GM18951 (cell line): ENCODE measurements around the gene PCNX1.

ENCODE experiments used
- POLR2A ChIP-seq: IDR thresholded peaks from 4 replicates; pipeline ENCODE4 v1.6.1; 2011; ENCODE audit warnings: mild to moderate bottlenecking; ENCODE audit not compliant: insufficient read length, insufficient read depth; ENCODE audit errors: extremely low read depth
- in situ Hi-C: fragments of 300-500 bp; cut with MboI; formaldehyde crosslinking; loops from one replicate; pipeline ENCODE4 v1.12.0; 2022; ENCODE audit warnings: low sequenced_read_pairs, mixed read lengths, inconsistent platforms; ENCODE audit not compliant: unreplicated experiment

The PCNX1 gene

DNA sequence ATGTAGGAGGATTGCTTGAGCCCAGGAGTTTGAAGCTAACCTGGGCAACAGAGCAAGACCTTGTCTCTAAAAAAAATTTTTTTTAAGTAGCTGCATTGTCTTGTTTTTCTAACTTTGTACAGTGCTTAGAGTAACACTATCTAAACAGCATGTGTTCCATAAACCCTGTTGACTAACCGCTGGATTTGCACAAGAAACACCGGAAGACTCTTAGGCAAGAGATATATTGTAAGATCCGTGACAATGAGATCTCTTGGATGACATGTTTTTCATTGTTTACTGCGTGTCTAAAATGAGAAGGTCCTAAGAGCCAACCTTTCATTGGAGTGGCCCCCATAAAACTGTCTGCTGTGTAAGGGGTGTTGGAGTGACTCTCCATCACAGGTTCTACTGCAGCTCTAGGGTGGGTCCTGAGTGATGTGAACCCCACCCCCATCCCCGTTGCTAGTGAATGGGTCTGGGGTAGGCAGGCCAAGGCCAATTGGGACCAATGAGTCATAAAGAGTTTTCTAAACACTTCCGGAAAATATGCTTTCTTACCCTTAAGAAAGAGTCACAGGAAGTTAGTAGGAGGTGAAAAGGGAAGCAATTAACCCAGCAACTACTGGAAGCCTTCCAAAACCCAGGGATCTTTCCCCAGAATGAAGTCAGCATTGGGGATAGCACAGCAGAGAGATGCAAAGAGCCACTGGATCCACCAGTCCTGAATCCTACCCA, 24.3 kb upstream of the PCNX1 start:
- in situ Hi-C loops: no loop called here
- TF ChIP-seq POLR2A: no peak

- TF ChIP-seq POLR2A: no peak
Observed at GRCh38 chr14:70884595-70885342, 22.5 kb upstream of the PCNX1 start.

DNA sequence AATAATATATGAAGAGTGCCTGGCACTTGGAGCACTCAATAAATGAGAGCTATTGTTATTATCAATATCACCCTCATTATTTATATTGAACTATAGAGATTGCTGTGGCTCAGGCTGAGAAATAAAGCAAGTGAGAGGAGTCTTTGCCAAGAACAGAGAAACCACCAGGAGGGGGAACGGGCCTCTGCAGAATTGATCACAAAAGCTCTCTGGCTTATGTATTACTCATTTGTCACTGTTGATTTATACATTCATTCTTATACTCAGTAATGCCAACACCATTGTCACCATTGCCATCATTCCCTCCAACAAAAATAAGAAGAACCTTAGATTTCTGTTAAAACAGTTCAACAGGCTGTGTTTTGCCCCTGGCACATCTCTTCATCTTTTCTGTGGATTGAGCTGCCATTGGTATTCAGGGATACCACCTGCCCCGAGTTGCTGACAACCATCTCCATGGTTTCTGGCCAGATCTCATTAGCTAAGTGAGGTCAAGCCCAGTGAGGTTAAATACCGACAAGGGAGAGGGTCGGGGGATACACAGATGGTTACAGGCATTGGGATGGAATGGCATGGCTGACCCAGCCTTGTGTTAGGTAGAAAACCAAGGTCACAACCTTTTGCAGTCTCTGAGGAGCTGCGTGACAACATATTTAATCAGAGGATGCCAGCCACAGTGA, 21.8 kb upstream of the PCNX1 start:
- no peak for TF ChIP-seq POLR2A
- in situ Hi-C loops: no loop called here

More at GRCh38 chr14:70884595-70885342, 22.5 kb upstream of the PCNX1 start:
- in situ Hi-C loops: no loop called here

DNA sequence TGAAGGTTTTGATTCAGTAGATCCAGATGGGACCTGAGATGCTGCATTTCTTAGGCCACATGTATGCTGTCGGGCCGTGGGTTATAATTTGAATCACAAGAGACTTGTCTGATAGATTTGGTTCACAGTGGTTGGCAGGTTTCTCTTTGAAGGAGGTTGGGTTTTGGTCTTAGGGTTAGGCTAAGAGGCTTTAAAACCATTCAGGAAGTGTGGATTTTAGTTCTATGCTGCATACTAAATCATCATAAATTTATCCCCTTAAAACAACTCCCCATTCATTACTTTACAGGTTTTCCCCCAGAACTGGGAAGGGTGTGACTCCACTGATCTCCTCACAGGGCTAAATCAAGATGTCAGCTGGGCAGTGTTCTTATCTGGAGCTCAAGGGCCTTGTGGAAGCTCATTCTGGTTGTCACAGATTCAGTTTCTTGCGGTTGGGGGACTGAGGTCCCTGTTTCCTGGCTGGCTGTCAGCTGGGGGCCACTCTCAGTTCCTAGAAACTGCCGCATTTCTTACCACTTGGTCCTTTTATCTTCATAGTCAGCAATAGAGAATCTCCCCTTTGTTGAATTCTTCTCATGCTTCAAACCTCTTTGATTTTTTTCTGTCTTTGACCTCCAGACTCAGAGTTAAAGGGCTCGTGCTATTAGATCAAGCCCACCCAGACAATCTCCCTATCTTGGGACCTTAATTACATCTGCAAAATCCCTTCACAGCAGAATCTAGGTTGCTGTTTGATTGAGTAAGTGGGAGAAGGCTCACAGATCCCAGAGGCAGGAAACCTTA, 20.6 kb upstream of the PCNX1 start:
- in situ Hi-C loops: no loop called here
- TF ChIP-seq POLR2A: peak; percentile 27

GRCh38 chr14:70887207-70887681, 20.0 kb upstream of the PCNX1 start:
- in situ Hi-C loops: no loop called here
- TF ChIP-seq POLR2A: no peak

DNA sequence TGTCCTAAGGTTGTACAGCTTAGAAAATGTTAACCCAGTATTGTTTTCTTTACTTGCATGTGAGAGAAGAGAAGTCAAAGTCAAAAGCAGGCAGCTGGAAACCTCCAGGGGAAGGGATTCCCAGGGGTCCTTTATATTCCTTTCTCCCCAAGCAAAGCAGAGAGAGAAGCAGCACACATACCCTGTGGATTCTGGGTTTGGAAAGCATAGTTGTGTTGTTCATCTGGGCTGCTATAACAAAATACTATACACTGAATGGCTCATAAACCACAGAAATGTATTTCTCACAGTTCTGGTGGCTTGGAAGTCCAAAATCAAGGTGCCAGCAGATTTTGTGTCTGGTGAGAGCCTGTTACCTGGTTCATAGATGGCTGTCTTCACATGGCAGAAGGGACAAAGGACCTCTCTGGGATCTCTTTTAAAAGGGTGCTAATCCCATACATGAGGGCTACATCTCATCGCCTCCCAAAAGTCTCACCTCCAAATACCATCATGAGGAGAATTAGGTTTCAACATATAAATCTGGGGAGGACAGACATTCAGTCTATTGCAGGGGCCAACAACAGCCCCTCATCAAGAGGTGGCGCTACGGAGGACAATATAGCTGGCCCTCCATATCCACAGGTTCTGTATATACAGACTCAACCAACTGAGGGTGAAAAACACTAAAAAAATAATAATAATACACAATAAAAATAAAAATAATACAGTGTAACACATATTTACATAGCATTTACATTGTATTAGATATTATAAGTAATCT, 19.3 kb upstream of the PCNX1 start:
- in situ Hi-C loops: no loop called here
- TF ChIP-seq POLR2A: no peak

DNA sequence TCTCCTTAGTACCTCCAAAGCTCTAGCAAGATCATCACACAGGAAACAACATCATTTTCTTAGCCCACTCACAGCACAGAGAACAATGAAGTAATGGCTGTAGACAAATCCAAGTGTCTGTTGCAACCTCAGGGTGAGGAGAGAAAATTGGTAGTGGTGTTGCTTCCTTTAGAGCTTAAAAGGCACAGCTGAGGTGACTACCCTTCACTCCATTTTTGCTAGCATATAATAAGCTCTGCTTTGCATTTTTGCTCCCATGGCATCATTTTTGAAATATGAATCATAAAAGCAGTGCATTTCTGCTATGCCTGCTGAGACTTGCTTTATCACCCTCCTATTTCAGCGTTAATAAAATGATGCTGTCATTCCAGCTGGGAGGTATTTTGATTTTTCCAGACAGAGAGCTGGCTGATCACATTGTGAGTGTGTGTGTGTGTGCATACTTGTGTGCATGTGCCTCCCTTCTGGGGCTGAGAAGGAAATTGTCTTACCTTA, 18.5 kb upstream of the PCNX1 start:
- TF ChIP-seq POLR2A: no peak
- in situ Hi-C loops: no loop called here

DNA sequence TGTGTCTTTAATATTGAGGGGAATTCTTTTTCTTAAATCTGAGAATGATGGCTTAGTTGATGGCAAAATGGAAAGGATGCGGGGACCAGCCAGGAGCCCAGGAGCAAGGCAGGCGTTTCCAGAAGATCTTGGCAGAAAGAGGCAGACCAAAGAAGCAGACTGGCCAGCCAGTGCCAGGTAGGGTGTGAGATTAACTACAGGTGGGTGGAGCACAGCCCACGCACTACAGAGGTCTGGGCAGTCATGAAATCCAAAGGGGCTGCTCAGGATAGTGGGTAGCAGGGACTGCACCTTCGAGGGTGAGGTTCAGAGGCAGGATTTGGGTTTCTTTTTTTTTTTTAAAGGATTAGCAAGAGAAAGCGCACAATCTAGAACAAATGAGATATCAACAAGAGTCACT, 17.7 kb upstream of the PCNX1 start:
- no peak for TF ChIP-seq POLR2A
- in situ Hi-C loops: no loop called here

- in situ Hi-C loops: no loop called here
- TF ChIP-seq POLR2A: no peak
Observed at GRCh38 chr14:70890826-70891659, 16.2 kb upstream of the PCNX1 start.

DNA sequence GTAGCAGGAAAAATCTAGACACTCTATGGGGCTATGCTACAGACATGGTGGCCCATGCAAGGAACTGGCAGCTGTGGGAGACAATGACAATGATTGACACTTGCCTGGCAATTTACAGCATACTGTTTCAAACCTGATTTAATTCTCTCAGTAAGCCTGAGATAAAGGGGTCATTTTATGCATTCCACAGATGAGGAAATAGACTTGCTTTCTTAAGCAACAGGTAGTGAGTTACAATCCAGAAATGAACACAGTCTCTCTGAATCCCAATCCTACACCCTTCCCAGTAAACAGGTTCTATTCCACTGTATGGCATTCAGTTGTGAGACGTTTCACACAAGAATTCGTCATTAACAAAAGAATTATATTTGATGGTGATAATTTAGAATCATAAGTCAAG, 15.5 kb upstream of the PCNX1 start:
- no peak for TF ChIP-seq POLR2A
- in situ Hi-C loops: no loop called here
